ENCODE measurements around the gene WFIKKN1. TPM values are rescaled to one million over a fixed set of nuclear protein-coding genes. Genes with fewer than 3 reads are reported as not detected.

Gene WFIKKN1
- total and polyA plus RNA-seq, 4 donors = 0.30 to 1.4 (median 0.79) TPM

DNA sequence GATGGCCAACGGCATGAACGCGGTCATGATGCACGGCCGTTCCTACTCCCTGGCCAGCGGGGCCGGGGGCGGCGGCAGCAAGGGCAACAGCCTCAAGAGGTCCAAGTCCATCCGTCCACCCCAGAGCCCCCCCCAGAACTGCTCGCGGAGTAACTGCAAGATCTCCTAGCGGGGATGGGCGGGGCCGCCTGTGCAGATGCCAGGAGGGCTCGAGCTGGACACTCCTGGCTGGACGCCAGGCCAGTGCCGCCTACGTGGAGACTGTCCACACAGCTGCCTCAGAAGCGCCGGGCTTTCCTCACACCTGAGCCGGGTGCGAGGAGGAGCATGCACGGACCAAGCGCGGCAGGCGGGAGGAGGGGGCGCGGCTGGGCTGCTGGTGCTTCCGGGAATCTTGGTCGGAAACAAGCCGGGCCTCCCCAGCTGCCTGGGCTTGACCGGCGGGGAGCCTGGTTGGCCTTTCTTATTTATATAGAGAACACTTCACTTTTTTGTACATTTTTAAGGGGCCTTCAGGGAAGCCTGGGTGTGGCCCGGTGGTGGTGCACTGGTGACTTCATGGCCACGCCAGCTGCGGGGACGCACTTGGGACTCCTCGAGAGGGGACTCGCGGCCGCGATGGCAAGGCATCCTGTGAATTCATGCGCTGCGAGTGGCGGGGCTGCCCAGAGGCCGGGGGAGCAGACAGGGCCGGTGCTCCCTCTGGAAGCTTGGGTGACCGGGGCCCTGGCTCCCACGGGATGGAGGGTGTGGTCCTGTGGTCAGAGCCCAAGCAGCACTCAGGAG, 3.1 kb upstream of the WFIKKN1 start:
- DNase-seq (ENCODE audit: low read depth in 4 of 6, low spot score in 6 of 6) = no peak
- H3K27me3 ChIP-seq (ENCODE audit: control insufficient read depth, insufficient read depth, low read length) = no peaks in the 10 kb centered on the region
- no peaks in the 10 kb centered on the region for H3K9me3 ChIP-seq (ENCODE audit: control insufficient read depth, insufficient read depth, low read length)
- H3K4me3 ChIP-seq (ENCODE audit: low read depth, low read length) = no peak overlapping the region
- peaks cover 73% of the 10 kb centered on the region for H3K36me3 ChIP-seq (ENCODE audit: control insufficient read depth, insufficient read depth, low read length)
- 89% methylated on average over 44 of the region's 50 CpGs for WGBS (ENCODE audit: insufficient coverage)
- peaks cover 32% of the 10 kb centered on the region for H3K4me1 ChIP-seq (ENCODE audit: control insufficient read depth, insufficient read depth, low read length)
- H3K27ac ChIP-seq (ENCODE audit: low read depth, low read length) = no peak overlapping the region

DNA sequence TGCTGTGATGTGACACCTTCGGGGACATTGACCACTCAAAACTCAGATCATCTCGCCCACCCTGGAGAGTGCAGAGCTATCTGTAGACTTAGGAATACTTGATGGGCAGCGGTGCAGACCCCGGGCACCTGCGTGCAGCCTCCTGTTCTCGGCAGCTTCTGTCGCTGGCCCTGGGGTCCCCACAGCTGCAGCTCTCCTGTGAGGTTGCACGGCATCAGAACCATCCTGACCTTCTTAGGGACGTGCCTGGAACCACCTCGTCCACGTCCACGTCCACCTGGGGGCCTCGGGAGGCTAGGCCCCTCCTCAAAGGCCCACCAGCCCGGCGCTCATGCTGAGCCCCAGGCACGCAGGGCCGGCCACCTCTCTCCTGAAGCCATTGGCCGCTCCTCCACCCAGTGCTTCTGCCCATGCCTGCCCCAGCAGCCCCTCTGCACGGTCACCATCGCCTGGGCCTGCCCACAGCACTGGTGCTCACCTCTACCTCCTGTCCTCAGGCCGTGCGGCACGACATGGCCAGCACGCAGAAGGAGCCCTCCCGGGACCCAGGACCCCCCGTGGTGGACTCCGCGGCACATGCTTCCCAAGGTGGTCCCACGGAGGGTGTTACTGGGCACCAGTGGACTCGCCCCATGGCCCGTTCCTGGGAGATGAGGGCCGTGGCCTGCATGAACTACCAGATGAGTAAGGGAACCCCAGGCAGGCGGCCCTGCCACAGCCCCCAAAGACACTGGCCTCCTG, 2.3 kb upstream of the WFIKKN1 start:
- peaks cover 32% of the 10 kb centered on the region for H3K4me1 ChIP-seq (ENCODE audit: control insufficient read depth, insufficient read depth, low read length)
- no peak overlapping the region for H3K4me3 ChIP-seq (ENCODE audit: low read depth, low read length)
- no peaks in the 10 kb centered on the region for H3K9me3 ChIP-seq (ENCODE audit: control insufficient read depth, insufficient read depth, low read length)
- DNase-seq (ENCODE audit: low read depth in 4 of 6, low spot score in 6 of 6) = no peak
- H3K27me3 ChIP-seq (ENCODE audit: control insufficient read depth, insufficient read depth, low read length) = no peaks in the 10 kb centered on the region
- WGBS (ENCODE audit: insufficient coverage) = 90% methylated on average over 32 of the region's 33 CpGs
- H3K36me3 ChIP-seq (ENCODE audit: control insufficient read depth, insufficient read depth, low read length) = peaks cover 79% of the 10 kb centered on the region
- no peak overlapping the region for H3K27ac ChIP-seq (ENCODE audit: low read depth, low read length)

DNA sequence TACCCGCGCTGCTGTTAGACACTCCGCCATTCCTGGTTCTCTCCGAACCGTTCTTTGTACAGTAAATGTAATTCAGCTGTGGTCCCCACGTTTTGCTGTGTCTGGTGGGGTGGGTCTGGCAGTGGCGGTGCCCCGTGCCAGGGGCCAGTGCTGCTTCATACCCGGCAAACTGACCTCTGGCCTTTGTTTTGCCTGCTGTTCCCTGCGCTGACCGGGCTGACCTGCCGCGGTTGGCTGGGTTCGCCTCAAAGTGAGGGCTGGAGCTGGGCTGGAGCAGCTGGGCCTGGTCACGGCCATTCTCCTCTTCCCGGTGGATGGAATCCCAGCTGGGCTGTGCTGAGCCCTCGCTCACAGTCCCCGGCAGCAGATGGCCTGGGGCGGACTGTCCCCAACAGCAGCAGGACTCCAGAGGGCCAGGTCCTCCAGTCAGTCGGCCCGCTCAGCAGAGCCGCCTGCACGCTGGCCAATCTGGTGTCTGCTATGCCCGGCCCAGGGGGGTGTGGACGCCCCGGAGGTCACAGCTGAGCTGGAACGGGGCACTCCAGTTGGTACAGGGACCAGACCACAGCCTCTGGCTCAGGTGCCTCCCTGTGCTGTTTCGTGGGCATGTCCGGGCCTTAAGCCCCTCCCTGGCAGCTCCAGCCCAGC, 1.5 kb upstream of the WFIKKN1 start:
- DNase-seq (ENCODE audit: low read depth in 4 of 6, low spot score in 6 of 6) = peak in 1 of 6 donors; percentile 14

DNA sequence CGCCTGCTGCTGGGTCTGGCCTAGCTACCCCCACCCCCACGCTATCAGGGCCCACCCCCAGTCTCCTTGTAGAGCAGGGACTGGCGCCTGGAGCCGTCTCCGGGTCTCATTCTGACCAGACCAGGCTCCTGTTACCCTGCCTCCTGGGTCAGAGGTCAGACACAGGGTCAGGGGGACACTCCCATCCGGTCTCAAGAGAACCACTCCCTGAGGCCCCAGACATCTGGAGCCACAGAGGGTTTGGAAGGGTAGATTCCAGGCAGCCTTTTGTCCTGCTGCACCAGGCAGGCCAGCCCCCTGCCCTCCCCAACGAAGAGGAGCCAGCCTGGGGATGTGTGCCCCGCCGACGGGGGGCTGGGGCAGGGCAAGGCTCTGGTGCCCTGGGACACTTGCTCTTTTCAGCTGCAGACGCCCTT, 944 bp upstream of the WFIKKN1 start:
- Histone ChIP-seq H3K27ac (ENCODE audit: low read depth, low read length) (peak overlapping the region; percentile 1), H3K4me3 (ENCODE audit: low read depth, low read length) (no peak overlapping the region), H3K4me1 (ENCODE audit: control insufficient read depth, insufficient read depth, low read length) (peaks cover 37% of the 10 kb centered on the region), H3K27me3 (ENCODE audit: control insufficient read depth, insufficient read depth, low read length) (no peaks in the 10 kb centered on the region), H3K36me3 (ENCODE audit: control insufficient read depth, insufficient read depth, low read length) (peaks cover 91% of the 10 kb centered on the region), H3K9me3 (ENCODE audit: control insufficient read depth, insufficient read depth, low read length) (no peaks in the 10 kb centered on the region)
- no peak for DNase-seq (ENCODE audit: low read depth in 4 of 6, low spot score in 6 of 6)
- 43% methylated on average over 7 of the region's 11 CpGs for WGBS (ENCODE audit: insufficient coverage)

More for the DNA sequence above, 1.5 kb upstream of the WFIKKN1 start:
- Histone ChIP-seq H3K9me3 (ENCODE audit: control insufficient read depth, insufficient read depth, low read length) (no peaks in the 10 kb centered on the region), H3K4me3 (ENCODE audit: low read depth, low read length) (no peak overlapping the region), H3K27ac (ENCODE audit: low read depth, low read length) (no peak overlapping the region), H3K36me3 (ENCODE audit: control insufficient read depth, insufficient read depth, low read length) (peaks cover 87% of the 10 kb centered on the region), H3K4me1 (ENCODE audit: control insufficient read depth, insufficient read depth, low read length) (peaks cover 34% of the 10 kb centered on the region), H3K27me3 (ENCODE audit: control insufficient read depth, insufficient read depth, low read length) (no peaks in the 10 kb centered on the region)
- 38% methylated on average over 26 of the region's 29 CpGs for WGBS (ENCODE audit: insufficient coverage)

DNA sequence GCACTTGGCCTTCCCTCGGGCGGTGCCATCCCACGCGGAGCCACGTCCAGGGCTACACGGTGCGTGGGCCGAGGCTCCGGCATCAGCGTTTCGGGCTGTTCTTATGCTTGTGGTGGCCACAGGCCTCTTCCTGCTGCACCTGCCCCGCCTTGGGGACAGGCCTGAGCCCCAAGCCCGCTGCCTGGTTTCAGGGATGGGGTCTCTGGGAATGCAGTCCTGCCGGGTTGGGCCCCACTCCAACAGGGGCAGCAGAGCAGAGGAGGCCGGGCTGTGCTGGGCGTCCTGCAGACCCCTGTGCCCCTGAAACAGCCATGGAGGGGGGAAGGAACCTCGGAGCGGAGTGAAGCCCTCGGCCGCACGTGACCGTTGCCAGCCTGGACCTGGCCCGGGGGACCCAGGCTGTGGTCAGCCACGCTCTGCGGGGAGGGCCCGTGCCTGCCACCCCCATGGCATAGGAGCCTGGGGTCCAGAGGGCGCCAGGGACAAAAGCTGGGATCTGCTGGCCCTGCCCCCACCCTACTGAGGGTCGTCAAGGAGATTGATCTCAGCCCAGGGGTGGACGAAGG, 453 bp upstream of the WFIKKN1 start:
- H3K27me3 ChIP-seq (ENCODE audit: control insufficient read depth, insufficient read depth, low read length) = no peaks in the 10 kb centered on the region
- WGBS (ENCODE audit: insufficient coverage) = 34% methylated on average over 27 of the region's 29 CpGs
- H3K4me1 ChIP-seq (ENCODE audit: control insufficient read depth, insufficient read depth, low read length) = peaks cover 39% of the 10 kb centered on the region
- no peak overlapping the region for H3K4me3 ChIP-seq (ENCODE audit: low read depth, low read length)
- no peaks in the 10 kb centered on the region for H3K9me3 ChIP-seq (ENCODE audit: control insufficient read depth, insufficient read depth, low read length)
- peak overlapping the region; percentile 1 for H3K27ac ChIP-seq (ENCODE audit: low read depth, low read length)
- DNase-seq (ENCODE audit: low read depth in 4 of 6, low spot score in 6 of 6) = peak in 1 of 6 donors; percentile 4
- peaks cover 91% of the 10 kb centered on the region for H3K36me3 ChIP-seq (ENCODE audit: control insufficient read depth, insufficient read depth, low read length)

DNA sequence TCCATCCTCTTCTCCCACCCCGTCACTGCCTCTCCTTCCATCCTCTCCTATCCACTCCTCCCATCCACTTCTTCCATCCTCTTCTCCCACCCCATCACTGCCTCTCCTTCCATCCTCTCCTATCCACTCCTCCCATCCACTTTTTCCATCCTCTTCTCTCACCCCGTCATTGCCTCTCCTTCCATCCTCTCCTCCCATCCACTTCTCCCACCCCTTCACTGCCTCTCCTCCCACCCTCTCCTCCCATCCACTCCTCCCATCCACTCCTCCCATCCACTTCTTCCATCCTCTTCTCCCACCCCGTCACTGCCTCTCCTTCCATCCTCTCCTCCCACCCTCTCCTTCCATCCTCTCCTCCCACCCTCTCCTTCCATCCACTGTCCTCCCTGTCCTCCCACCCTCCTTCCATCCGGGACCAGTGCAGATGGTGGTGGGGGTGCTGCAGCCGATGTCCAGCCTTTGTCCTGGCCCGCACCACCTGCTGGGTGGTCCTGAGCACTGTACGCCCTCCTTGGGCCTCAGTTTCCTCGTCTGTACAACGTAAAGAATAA, 1.1 kb downstream of the WFIKKN1 start:
- Histone ChIP-seq H3K4me1 (ENCODE audit: control insufficient read depth, insufficient read depth, low read length) (peaks cover 44% of the 10 kb centered on the region), H3K27me3 (ENCODE audit: control insufficient read depth, insufficient read depth, low read length) (no peaks in the 10 kb centered on the region), H3K36me3 (ENCODE audit: control insufficient read depth, insufficient read depth, low read length) (peaks cover 79% of the 10 kb centered on the region), H3K9me3 (ENCODE audit: control insufficient read depth, insufficient read depth, low read length) (no peaks in the 10 kb centered on the region), H3K27ac (ENCODE audit: low read depth, low read length) (no peak overlapping the region), H3K4me3 (ENCODE audit: low read depth, low read length) (no peak overlapping the region)
- 59% methylated on average over 8 of the region's 9 CpGs for WGBS (ENCODE audit: insufficient coverage)
- DNase-seq (ENCODE audit: low read depth in 4 of 6, low spot score in 6 of 6) = no peak

DNA sequence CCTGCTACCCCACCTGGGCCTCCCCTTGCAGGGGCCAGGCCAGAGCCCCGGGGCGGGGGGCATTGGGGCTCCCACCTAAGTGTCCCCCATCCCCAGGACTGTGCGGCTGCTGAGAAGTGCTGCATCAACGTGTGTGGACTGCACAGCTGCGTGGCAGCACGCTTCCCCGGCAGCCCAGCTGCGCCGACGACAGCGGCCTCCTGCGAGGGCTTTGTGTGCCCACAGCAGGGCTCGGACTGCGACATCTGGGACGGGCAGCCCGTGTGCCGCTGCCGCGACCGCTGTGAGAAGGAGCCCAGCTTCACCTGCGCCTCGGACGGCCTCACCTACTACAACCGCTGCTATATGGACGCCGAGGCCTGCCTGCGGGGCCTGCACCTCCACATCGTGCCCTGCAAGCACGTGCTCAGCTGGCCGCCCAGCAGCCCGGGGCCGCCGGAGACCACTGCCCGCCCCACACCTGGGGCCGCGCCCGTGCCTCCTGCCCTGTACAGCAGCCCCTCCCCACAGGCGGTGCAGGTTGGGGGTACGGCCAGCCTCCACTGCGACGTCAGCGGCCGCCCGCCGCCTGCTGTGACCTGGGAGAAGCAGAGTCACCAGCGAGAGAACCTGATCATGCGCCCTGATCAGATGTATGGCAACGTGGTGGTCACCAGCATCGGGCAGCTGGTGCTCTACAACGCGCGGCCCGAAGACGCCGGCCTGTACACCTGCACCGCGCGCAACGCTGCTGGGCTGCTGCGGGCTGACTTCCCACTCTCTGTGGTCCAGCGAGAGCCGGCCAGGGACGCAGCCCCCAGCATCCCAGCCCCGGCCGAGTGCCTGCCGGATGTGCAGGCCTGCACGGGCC, 1.9 kb downstream of the WFIKKN1 start:
- WGBS (ENCODE audit: insufficient coverage) = 91% methylated on average over 67 of the region's 67 CpGs

DNA sequence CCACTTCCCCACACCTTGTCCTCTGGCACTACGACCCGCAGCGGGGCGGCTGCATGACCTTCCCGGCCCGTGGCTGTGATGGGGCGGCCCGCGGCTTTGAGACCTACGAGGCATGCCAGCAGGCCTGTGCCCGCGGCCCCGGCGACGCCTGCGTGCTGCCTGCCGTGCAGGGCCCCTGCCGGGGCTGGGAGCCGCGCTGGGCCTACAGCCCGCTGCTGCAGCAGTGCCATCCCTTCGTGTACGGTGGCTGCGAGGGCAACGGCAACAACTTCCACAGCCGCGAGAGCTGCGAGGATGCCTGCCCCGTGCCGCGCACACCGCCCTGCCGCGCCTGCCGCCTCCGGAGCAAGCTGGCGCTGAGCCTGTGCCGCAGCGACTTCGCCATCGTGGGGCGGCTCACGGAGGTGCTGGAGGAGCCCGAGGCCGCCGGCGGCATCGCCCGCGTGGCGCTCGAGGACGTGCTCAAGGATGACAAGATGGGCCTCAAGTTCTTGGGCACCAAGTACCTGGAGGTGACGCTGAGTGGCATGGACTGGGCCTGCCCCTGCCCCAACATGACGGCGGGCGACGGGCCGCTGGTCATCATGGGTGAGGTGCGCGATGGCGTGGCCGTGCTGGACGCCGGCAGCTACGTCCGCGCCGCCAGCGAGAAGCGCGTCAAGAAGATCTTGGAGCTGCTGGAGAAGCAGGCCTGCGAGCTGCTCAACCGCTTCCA, 2.7 kb downstream of the WFIKKN1 start:
- 96% methylated on average over 73 of the region's 74 CpGs for WGBS (ENCODE audit: insufficient coverage)
- H3K36me3 ChIP-seq (ENCODE audit: control insufficient read depth, insufficient read depth, low read length) = peaks cover 65% of the 10 kb centered on the region
- H3K4me3 ChIP-seq (ENCODE audit: low read depth, low read length) = no peak overlapping the region
- DNase-seq (ENCODE audit: low read depth in 4 of 6, low spot score in 6 of 6) = no peak
- H3K27ac ChIP-seq (ENCODE audit: low read depth, low read length) = no peak overlapping the region
- peaks cover 56% of the 10 kb centered on the region for H3K4me1 ChIP-seq (ENCODE audit: control insufficient read depth, insufficient read depth, low read length)
- H3K27me3 ChIP-seq (ENCODE audit: control insufficient read depth, insufficient read depth, low read length) = no peaks in the 10 kb centered on the region
- H3K9me3 ChIP-seq (ENCODE audit: control insufficient read depth, insufficient read depth, low read length) = no peaks in the 10 kb centered on the region

More for the DNA sequence above, 1.9 kb downstream of the WFIKKN1 start:
- no peaks in the 10 kb centered on the region for H3K27me3 ChIP-seq (ENCODE audit: control insufficient read depth, insufficient read depth, low read length)
- H3K4me3 ChIP-seq (ENCODE audit: low read depth, low read length) = no peak overlapping the region
- H3K27ac ChIP-seq (ENCODE audit: low read depth, low read length) = no peak overlapping the region
- H3K4me1 ChIP-seq (ENCODE audit: control insufficient read depth, insufficient read depth, low read length) = peaks cover 49% of the 10 kb centered on the region
- no peak for DNase-seq (ENCODE audit: low read depth in 4 of 6, low spot score in 6 of 6)
- H3K9me3 ChIP-seq (ENCODE audit: control insufficient read depth, insufficient read depth, low read length) = no peaks in the 10 kb centered on the region
- peaks cover 70% of the 10 kb centered on the region for H3K36me3 ChIP-seq (ENCODE audit: control insufficient read depth, insufficient read depth, low read length)
